GM21737 (cell line): ENCODE measurements around the gene FGFR3.

ENCODE experiments used
- ATAC-seq: cut with Tn5 transposase; IDR thresholded peaks from one replicate; pipeline ENCODE4 v1.9.1; 2021; ENCODE audit warnings: mild to moderate bottlenecking, moderate library complexity; ENCODE audit not compliant: unreplicated experiment

The FGFR3 gene

GRCh38 chr4:1756079-1756478, 37.0 kb upstream of the FGFR3 start:
- ATAC-seq: no peak

GRCh38 chr4:1756893-1757779, 36.0 kb upstream of the FGFR3 start:
- no peak for ATAC-seq

GRCh38 chr4:1757836-1758235, 35.3 kb upstream of the FGFR3 start:
- no peak for ATAC-seq

DNA sequence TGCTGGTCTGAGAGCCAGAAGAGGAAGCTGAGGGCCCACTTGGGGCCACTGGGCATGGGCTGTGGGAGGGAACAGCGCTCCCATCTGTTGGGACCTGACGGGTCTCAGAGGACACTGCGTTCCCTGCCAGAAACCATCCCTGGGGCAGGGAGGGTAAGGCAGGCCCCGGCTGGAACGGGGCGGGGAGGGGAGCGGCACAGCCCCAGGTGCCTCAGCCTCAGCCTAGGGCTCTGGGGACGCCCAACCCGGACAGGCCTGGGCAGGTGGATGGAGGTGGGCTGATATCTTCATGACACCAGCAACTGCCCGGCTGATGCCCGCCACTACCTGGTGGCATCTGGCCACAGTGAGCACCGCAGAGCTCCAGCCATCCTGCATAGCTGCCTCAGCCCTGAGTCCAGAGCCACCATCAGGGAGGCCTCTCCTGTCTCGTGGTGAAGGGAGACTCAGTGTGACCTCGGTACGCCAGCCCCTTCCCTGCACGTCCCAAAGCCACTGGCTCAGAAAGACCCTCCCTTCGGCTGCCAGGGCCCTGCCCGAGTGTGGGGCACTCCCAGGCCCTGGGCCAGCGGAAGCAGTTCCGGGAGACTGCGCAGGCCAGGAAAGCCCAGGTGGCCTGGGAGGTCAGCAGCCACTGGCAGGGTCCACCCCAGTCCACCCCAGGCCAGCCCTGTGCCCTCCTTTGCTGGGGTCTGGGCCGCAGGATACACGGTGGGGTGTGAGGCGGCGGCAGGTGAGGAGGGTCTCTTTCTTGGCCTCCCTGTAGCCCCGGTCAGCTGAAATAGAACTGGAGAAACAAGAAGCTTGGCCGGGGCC, 34.6 kb upstream of the FGFR3 start:
- no peak for ATAC-seq

- ATAC-seq: no peak
These were observed 33.8 kb upstream of the FGFR3 start for GRCh38 chr4:1759170-1759817.

DNA sequence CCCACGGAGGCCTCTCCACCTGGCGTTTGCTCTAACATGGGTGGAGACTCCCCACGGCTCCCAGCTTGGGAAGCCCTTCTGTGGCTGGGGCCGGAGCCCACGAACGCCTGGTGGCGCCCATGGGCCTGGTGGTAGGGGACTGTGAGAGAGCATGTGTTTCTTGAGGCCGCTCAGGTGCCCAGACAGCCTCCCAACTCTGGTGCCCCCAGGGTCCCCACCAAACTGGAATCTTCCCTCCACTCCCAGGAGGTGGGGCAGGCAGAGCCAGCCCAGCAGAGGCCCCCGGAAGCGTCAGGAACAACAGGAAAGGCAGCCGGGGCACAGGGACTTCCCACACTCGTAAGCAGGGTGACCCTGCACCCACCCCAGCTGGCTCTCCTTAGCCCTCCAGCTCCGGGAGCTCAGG, 33.3 kb upstream of the FGFR3 start:
- ATAC-seq: no peak

DNA sequence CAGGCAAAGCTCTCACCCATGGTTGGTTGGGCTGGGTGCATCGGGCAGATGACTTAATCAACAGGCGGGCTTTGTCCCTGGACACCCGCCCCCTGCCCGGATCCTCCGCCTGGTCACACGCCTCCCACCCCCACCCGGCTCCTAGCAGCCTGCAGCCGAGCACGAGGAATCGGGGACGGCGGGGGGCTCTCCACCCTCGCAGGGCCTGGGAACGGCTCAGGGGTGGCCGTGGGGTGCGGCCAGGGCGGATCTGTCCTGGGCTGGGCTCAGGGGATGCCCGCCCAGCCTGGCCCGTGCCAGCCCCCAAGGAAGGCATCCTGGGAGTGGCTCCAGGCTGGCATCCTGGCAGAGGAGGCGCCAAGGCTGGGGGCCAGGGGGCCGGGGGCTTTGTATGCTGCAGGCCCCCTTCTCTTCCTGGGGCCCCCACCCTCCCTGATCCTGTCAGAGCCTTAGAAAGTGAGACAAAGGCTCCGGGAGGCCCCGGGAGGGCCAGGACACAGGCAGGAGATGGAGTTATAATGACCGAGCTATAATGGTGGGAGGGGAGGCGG, 32.5 kb upstream of the FGFR3 start:
- ATAC-seq: no peak

DNA sequence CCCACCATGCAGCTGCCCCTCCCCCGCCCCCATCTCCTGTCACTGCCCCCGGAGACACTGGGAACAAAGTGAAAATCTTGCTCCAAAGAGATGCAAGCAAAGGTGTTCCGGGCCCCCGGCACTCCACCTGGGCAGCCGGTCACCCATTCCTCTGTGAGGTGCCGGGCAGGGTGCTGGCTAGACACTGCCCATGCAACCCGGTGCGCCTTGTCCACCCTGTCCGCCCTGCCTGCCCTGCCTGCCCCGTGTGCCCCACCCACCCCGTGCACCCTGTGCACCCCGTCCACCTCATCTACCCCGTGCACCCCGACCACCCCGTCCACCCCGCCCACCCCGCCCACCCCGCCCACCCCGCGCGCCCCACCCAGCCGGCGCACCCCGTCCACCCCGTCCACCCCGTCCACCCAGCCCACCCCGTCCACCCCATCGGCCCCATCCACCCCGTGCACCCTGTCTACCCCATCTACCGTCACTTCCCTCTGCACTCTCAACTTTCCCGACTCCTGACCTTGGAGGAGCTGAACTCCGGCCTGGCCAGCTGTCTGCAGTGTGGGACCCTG, 31.9 kb upstream of the FGFR3 start:
- no peak for ATAC-seq

DNA sequence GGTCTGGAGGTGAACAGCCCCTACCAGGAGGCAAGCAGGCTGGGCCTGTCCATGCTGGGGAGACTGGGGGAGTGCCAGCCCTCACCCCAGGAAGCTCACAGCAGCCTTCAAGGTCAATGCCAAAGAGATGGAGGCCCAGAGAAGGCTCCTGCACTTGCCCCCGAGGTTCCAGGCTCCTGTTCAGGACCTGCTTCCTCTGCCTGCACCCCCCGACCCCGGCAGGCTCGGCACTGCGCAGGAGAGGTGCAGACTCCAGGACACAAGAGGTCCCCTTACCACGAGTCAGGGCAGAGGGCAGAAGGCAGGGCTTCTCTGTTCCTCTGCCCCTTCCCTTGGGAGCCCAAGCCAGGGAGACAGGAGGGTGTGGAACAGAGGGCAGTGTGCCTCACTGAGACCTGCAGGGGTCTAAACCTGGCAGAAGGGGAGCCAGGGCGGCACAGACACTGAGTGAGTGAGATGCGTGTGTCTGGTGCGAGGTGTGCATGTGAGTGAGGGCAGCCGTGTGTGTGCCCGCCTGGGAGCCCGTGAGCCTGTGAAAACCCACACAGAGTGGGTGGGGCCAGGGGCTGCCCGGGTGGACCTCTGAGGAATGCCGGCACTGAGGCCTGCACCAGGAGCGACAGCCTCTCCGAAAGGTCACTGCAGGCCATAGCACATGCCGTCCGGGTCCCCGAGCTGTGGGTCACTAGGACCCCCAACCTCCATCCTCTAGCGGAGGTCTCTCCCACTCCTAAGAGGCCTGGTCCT, 30.7 kb upstream of the FGFR3 start:
- ATAC-seq: no peak

DNA sequence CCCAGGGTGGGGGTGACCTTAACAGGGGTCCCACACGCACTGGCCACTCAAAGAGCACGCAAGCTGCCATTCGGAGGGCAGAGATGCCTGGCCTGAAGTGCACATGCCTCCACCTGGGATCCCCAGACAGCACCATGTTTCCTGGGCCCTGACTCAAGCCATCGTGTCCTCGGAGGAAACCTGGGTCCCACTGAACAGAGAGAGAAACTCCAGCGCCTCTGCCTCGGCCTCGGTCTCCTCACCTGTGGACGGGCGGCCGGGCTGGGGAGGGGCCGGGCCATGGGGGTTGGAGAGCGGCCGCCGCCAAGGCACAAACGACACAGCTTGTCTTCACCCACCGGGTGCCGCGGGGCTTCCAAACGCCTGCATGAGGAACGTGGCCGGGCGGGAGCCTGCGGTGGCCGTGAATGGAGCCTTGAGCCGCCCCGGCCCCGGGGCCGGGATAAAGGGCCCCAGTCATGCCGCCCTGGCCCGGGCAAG, 30.0 kb upstream of the FGFR3 start:
- ATAC-seq: no peak

GRCh38 chr4:1763550-1764080, 29.5 kb upstream of the FGFR3 start:
- no peak for ATAC-seq

DNA sequence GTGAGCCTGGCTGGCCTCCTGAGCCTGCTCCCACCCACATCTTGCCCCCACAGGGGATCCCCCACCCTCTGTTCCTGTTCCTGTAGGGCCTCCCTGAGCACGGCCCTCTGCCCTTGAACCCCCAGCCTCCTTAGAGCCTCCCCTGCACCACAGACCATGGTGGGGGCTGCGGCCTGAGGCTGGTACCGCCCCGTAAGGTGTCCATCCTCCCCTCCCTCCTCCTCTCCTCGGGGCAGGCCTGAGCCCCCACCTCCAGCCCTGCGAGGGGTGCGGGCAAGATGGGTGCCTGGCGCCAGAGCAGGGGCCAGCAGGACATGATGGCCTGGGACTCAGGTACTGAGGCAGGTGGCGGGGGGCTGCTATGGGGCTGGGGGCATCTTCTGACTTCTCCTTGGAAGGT, 28.4 kb upstream of the FGFR3 start:
- no peak for ATAC-seq

DNA sequence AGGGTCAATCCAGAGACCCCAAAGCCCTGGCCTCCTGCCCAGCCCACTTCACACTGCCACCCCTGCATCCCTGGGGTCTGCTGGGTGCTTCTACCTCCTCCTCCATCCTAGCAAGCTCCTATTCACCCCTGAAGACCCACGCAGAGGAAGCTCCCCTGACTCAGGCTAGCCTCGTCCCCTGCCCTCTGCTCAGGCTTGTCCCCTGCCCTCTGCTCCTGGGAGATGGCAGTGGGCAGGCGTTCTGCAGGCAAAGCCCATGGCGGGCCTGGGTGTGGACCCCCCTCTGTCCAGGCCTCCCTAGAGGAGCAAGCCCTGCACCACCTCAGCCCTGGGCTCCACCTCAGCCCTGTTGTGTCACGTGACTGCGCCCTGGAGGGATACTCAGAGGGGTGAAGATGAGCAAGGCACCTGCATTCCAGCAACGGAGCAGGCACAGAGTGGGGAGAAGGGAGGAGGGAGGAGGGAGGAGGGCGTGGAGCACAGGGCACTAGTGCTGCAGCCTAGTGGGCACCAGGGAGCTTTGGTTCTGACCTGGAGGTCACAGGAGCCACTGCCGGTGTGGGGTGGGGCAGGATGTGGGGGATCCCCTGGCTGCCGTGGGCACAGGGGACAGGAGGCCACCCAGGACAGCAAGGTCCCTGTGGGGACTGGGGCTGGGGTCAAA, 27.6 kb upstream of the FGFR3 start:
- ATAC-seq: no peak

DNA sequence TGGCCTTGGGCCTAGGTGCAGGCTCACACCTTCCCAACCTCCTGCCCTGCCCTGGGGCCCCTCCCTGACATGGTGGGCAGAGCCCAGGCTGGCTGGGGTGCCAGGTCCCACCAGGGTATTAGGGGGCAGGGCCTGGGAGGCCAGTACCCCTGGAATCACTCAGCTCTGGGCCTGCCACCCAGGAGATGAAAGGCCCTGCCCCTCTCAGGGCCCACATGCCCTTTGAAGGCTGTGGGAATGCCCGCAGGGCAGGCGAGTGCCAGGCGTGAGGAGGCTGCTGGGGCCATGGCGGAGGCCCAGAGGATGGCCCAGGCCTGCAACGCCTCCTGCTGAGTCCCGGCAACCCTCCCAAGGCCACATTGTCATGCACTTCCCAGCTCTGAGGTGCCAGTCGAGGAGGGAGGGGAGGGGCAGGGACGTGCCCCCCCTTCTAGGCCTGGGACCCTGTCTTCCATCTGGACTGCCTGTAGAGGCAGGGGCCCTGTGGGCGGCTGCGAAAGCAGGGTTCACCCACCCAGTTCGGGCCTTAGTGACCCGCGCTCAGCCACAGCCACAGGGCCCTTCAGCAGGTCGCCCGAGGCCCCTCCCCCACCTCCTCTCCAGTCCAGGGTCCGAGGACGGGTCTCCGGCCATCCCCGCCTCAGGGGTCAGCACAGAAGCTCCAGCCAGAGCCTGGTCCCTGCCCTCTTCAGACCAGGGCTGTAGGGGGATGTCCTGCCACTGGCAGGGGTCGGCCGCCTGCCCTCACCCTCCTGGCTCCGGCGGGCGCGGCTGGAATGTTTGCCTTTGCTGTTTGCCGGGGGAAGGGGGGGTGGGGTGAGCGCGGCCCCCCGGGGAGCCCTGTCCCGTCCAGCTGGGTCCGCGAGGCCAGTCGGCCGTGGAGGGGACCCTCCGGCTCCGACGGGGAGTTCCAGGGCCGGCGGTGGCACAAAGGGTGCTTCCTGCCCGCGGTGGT, 26.7 kb upstream of the FGFR3 start:
- ATAC-seq: no peak

- ATAC-seq: no peak
These were observed 25.9 kb upstream of the FGFR3 start for GRCh38 chr4:1767061-1767769.

GRCh38 chr4:1767770-1768366, 25.2 kb upstream of the FGFR3 start:
- ATAC-seq: no peak

DNA sequence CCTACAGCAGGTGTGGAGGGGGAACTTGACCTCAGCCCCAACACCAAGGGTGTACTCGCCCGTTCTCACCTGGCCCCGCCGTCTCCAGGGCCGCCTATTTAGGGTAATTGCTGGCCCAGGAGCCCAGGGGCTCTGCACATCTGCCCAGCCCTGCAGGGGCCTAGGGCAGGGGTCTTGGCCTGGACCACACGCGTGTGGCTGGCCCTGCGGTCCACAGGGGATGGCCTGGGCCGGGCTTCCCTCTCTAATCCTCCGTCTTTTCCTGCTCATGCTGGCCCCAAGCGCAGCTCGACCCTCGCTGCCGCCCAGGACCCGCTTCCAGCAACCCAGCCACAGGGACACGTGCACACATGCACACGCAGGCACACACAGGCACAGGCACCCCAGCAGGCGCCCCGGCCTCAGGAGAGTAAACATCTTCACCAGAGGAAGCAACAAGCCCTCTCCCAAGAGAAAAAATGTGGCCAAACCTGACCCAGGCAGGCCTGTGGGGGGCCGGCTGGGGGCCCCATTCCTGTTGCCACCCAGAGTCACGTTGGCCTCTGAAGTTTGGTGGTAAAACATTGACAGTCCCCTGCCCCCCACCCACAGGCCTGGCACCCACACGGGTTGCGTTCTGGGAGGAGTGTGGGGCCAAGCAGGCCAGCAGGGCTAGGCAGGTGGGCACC, 24.6 kb upstream of the FGFR3 start:
- ATAC-seq: no peak
